ENCODE measurements around the gene CABP7. TPM values are rescaled to one million over a fixed set of nuclear protein-coding genes. Genes with fewer than 3 reads are reported as not detected.
A peak's percentile ranks its signal among the peaks of the same experiment; 100 is the strongest.

CABP7 gene
- total and polyA plus RNA-seq, 2 of the 8 experiments (the other 6 are each of a cell fraction or from before 2014, with no cell fraction given), result 0.20 to 0.36 TPM

DNA sequence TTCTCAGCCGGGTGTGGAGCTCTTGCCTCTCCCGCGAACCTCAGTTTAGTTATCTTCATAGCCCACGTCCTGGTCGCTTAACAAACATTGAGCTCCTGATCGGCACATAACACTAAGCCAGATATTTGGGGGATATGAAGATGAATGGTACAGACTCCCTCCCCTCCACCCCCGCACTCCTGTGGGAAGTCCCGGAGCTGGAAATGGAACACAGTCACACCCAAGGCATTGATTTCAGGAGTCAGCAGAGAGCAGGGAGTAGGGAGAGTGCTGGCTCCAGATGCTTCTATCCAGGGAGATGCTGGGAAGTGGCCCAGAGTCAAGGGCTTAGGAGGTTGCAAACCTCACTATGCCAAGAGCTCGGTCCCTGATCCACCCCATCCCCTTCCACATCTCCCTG lies 26.1 kb upstream of the CABP7 start:
- Histone ChIP-seq H3K27ac (ENCODE audit: low read depth, low read length) (no peak overlapping the region), H3K23ac (ENCODE audit: insufficient read length) (no peak overlapping the region), H2BK12ac (ENCODE audit: low read depth, low read length) (peak overlapping the region; percentile 7; the same call in 1 of the 2 replicates), H3K79me1 (ENCODE audit: low read depth, low read length) (no peaks in the 10 kb centered on the region; the same call in 1 of the 2 replicates), H2BK5ac (ENCODE audit: low read depth, low read length) (no peak overlapping the region), H4K5ac (ENCODE audit: insufficient read length, low read depth, low read length) (no peak overlapping the region), H3K9me3 (ENCODE audit: insufficient read depth in 2 of 2, low read depth in 1 of 2, low read length in 1 of 2) (no peaks in the 10 kb centered on the region), H3K4ac (replicated peaks; ENCODE audit: insufficient read length, low read depth, low read length) (no peak overlapping the region), H4K8ac (ENCODE audit: extremely low read depth, insufficient read depth, low read length) (no peak overlapping the region), H3K4me1 (replicated peaks in 1 of 4; ENCODE audit: control insufficient read depth in 3 of 4, insufficient read depth in 4 of 4, low read length in 3 of 4) (peaks cover 12 to 37% (median 25%) of the 10 kb centered on the region in 4 experiments), H3K79me2 (ENCODE audit: control insufficient read depth in 1 of 2, insufficient read depth in 2 of 2, low read length in 2 of 2) (no peaks in the 10 kb centered on the region), H3K14ac (ENCODE audit: insufficient read length) (no peak overlapping the region), H2BK15ac (ENCODE audit: low read length) (no peak overlapping the region; the same call in 1 of the 2 replicates), H4K20me1 (replicated peaks in 1 of 2; ENCODE audit: control insufficient read depth in 1 of 2, insufficient read depth in 2 of 2, low read length in 2 of 2) (peaks cover 0 to 3% of the 10 kb centered on the region in 2 experiments), H3K27me3 (replicated peaks in 1 of 4; ENCODE audit: control insufficient read depth in 3 of 4, extremely low read depth in 1 of 4, insufficient read depth in 3 of 4, low read length in 3 of 4) (no peaks in the 10 kb centered on the region; a peak in 1 of 7 replicates), H2BK20ac (ENCODE audit: low read length) (peak overlapping the region; percentile 61; the same call in 1 of the 2 replicates), H3K56ac (replicated peaks; ENCODE audit: insufficient read length, low read depth, low read length) (no peak overlapping the region), H4K91ac (replicated peaks; ENCODE audit: insufficient read length, low read length) (no peak overlapping the region), H3K18ac (ENCODE audit: extremely low read depth, low read length) (no peak overlapping the region), H3K4me2 (ENCODE audit: insufficient read depth in 1 of 2, low read depth in 2 of 2, low read length in 2 of 2) (no peak overlapping the region), H3K36me3 (ENCODE audit: control insufficient read depth in 2 of 4, insufficient read depth in 4 of 4, low read length in 3 of 4) (no peaks in the 10 kb centered on the region; a peak in 1 of 8 replicates), H2BK120ac (replicated peaks; ENCODE audit: low read depth, low read length) (no peak overlapping the region), H3K9ac (replicated peaks in 1 of 4; ENCODE audit: extremely low read depth in 1 of 4, low read depth in 3 of 4, low read length in 3 of 4) (no peak overlapping the region), H3K4me3 (ENCODE audit: extremely low read depth in 1 of 4, insufficient read depth in 2 of 4, low read depth in 3 of 4, low read length in 4 of 4) (no peak overlapping the region), H2AK5ac (ENCODE audit: low read depth, low read length) (no peak overlapping the region), H3K23me2 (ENCODE audit: low read depth, low read length) (no peaks in the 10 kb centered on the region), H2AFZ (ENCODE audit: low read length) (no peak overlapping the region)
- CTCF ChIA-PET (ENCODE audit: partially characterized antibody), result interaction anchor here (0.7 to 6.5 kb wide), 12 partner anchors 8 to 562 kb away, joined by 3 to 60 read pairs (median 4); no protein-coding TSS in a partner anchor
- POLR2A ChIA-PET (ENCODE audit: partially characterized antibody), result interaction anchor here (3.4 kb wide), 1 partner anchor 9 kb away, joined by 13 read pairs; no protein-coding TSS in a partner anchor
- FAIRE-seq, result no peak
- 95% methylated on average over 8 of the region's 9 CpGs; no CpG with 5 or more reads in 1 of the 2 experiments for WGBS, 2 experiments (ENCODE audit: extremely low coverage in 1 of 2, insufficient coverage in 1 of 2, insufficient read length in 1 of 2, insufficient replicate concordance in 2 of 2, low coverage in 1 of 2, low lambda C conversion rate in 2 of 2, missing lambda C conversion rate in 1 of 2)
- TF ChIP-seq SP2 (IDR thresholded peaks at IDR 0.05; ENCODE audit: low read length) (no peak), TAF1 (IDR thresholded peaks at IDR 0.05; ENCODE audit: low read depth, low read length) (no peak), KDM4A (IDR thresholded peaks at IDR 0.05; ENCODE audit: low read depth, low read length, severe bottlenecking) (no peak), FOSL1 (IDR thresholded peaks at IDR 0.05; ENCODE audit: insufficient read depth, low read depth, low read length) (no peak), TCF12 (IDR thresholded peaks at IDR 0.05; ENCODE audit: low read depth, low read length) (no peak), JUN (IDR thresholded peaks at IDR 0.05; ENCODE audit: low read depth, low read length) (no peak), HDAC6 (IDR thresholded peaks at IDR 0.05; ENCODE audit: low read depth, low read length) (no peak), EP300 (IDR thresholded peaks at IDR 0.05; ENCODE audit: borderline replicate concordance in 1 of 2, low read depth in 2 of 2, low read length in 2 of 2) (no peak), CREB1 (IDR thresholded peaks at IDR 0.05) (no peak), TEAD4 (IDR thresholded peaks at IDR 0.05; ENCODE audit: low read depth, low read length) (no peak), PHF8 (conservative IDR thresholded peaks at IDR 0.05; ENCODE audit: low read depth, low read length) (no peak)
- TF ChIP-seq, protein P1, sequence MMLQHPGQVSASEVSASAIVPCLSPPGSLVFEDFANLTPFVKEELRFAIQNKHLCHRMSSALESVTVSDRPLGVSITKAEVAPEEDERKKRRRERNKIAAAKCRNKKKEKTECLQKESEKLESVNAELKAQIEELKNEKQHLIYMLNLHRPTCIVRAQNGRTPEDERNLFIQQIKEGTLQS (IDR thresholded peaks at IDR 0.05; ENCODE audit: insufficient read depth, low read depth, low read length), result no peak
- no peak for DNase-seq (ENCODE audit: low read depth in 1 of 2, low spot score in 2 of 2)

Data from H1 (cell line).